HG02884 (cell line): ENCODE results near the gene CDON.
"Not testable (repeated sequence)": the region's sequence is repeated elsewhere in the genome, so short reads cannot be mapped to it uniquely, and the experiment has no call there.

Experiments
- ATAC-seq: cut with Tn5 transposase; IDR thresholded peaks from one replicate; pipeline ENCODE4 v1.9.1; 2021; ENCODE audit warnings: mild to moderate bottlenecking, moderate library complexity; ENCODE audit not compliant: unreplicated experiment

The CDON gene

GRCh38 chr11:125925804-125926203 is 136.9 kb downstream of the CDON start:
- no peak for ATAC-seq

DNA sequence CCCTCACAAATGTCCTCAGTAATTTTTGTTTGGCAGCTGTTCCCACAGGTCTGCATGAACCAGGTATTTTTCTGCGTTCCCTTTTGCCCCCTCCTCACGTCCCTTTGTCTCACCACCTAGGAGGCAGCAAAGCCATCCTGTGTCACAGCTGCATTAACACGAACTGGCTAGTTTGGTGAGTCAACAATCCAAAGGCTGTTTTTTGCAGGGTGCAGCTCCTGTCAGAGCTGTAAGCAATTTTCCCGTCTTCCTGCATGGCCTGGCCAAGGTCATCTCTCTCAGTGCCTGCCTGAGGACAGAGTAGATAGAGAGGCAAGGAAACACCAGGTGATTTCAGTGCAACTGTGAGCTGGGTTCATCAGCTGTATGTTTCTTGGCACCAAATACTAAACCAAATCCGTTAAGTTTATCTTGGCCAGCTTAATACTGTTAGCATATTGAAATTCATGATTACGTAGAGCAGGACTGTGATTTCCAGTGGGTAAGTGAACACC is 137.4 kb downstream of the CDON start:
- ATAC-seq, result no peak

DNA sequence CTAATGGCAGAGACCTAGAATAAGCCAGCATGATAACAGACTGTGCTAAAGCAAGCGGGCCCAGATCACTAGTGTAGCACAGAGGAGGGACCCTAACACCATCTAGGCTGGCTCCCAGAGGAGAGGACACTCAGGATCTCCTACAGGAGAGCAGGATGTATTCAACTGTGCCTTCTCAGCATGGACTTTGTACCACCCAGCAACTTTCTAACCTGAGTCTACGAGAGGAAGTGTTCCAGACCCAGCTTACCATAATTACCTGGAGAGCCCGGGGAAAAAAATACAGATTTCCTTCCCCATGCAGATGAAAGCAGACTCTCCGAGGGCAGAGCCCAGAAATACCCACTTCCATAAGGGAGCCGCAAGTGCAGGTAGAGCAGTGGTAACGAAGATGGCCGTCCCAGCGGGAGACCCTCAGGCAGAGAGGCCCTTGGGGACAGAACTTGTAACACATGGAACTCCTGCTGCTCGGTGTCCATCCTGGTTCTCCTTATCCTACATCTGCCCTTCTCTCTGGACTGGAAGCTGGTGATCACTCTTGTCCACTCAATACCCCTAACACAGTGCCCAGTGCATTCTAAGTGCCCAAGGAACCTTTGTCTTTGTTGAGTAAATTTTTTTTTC is 138.2 kb downstream of the CDON start:
- ATAC-seq, result no peak

DNA sequence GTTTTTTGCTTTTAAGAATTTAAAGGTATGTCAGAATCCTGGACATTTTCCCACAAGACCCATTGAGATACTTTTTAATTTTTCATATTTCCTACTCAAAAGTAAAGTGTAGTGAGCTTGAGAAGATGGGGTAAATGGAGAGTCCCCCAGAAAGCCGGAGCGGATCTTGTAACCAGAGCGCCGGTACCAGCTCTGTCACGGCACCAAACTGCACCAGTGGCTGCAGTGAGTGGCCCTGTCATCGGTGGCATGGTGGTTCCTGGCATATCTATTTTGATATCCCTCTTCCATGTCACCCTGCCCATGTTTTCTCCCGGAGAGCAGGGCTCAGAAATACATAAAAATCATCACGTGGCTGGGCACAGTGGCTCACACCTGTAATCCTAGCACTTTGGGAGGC is 139.0 kb downstream of the CDON start:
- no peak for ATAC-seq

DNA sequence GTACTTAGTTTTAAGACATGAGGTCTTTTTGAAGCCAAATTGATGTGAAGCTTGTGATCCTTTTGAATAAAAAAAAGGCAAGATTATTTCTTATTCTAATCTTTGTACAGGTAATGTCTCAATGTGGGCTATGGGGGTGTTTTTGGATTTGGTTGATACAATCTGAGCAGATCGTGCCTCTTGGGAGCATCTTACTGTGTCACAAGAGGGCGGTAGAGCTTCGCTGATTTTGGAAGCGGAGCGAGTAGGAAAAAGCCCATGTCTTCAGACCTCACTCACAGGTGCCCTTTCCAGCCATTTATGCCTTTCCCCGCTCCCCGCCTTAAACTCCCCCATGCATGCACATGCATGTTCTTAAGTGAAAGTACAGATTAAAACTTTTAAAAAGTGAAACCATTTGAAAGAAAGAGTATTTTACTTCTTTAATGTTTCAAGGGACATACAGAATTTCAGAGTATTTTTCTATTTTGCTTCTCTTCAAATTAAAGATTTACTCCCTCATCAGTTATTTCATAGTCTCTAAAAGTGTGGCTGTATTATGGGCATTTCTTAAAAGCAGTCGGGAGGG is 139.6 kb downstream of the CDON start:
- ATAC-seq, result no peak

DNA sequence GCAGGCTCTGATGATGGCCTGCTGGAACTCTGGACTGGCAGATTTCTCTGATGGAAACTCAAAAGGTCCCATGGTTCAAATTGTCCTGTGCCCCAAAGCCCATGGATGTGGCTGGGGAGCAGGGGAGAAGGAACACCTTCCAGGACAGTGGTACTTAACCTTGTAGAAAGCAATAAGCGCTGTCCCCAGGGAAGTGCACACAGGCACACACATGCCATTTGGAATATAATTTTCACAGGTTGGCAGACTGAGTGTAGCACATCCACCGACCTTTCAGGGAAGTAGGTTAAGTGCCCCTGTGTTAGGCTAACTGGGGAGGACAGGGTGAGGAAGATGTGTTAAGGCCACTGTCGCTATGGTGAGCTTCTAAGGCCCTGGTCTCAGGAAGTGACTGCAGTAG is 140.5 kb downstream of the CDON start:
- ATAC-seq, result no peak

DNA sequence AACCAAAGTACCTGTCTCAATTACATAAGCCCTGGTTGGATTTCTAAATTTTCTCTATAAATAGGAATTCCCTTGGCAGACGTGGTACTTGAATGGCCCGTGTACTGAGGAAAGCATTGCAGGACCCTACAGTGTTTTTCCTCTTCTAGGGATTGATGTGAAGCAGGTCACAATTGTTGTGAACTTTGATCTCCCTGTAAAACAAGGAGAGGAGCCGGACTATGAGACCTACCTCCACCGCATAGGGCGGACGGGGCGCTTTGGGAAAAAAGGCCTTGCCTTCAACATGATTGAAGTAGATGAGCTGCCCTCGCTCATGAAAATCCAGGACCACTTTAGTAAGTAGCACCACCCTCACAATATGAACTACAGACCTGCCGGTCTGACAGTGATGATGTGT is 141.6 kb downstream of the CDON start:
- ATAC-seq, result no peak

GRCh38 chr11:125918140-125918840 is 144.4 kb downstream of the CDON start:
- ATAC-seq, result no peak

DNA sequence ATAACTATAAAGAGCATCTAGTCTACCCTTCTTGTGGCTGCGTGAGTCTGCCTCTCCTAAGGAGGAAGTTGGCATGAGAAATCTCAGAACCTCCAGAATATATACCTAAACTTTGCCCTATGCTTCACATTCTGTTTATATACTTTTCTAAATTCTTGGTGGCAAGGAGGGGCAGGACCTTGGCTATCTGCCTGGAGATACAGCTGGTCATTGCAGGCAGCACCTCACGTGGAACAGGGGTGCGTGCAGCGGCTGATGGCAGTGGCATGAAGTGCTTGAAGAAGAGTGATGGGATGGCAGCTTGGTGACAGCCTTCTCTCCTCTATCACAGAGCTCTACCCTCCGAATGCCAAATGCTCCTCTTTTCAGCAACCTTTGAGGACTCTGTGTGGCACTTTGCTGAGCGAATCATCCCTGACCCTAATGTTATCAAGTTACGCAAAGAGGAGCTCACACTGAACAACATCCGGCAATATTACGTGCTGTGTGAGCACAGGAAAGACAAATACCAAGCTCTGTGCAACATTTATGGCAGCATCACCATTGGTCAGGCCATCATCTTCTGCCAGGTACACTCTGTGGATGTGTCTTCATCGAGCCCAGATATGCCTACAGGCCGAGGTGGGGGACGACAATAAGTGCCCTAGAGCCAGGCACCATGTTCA is 145.9 kb downstream of the CDON start:
- no peak for ATAC-seq

DNA sequence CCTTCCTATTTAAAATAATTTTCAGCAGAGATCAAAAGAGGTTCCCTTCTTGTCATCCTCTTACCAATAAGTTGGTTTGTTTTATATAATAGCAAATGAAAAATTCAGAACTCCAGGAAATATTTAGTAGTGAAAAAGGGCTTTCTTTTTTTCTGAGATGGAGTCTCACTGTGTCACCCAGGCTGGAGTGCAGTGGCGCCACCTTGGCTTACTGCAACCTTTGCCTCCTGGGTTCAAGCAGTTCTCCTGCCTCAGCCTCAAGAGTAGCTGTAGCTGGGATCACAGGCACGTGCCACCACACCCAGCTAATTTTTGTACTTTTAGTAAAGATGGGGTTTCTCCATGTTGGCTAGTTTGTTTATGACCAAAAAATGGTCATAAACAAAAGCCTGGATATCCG is 148.1 kb downstream of the CDON start:
- ATAC-seq, result not testable (repeated sequence)

DNA sequence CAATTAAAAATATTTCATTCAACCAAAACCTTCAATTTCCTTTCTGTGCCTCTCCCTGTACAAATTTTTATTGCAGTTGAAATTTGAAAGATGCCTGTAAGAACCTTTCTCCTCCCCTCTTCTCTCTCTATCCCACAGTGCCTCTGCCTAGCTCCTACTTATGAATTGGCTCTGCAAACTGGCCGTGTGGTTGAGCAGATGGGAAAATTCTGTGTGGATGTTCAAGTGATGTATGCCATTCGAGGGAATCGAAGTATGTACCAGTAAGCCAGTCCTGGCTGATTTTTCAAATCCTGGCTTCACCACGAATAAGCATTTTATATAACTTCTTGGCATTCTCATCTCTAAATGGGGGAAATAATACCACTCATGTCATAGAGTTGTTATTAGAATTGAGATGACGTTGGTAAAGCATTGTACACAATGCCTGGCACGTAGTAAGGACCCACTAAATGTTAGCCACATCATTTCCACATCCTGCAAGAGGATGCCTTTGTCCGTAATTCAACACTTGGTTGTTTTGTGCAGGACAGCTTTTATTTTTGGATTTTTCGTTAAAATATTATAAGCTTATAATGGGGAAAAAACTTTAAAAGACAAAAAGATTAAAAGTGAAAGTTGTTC is 152.3 kb downstream of the CDON start:
- no peak for ATAC-seq
